ENCODE measurements around the gene TRIM28.

TRIM28 gene

DNA sequence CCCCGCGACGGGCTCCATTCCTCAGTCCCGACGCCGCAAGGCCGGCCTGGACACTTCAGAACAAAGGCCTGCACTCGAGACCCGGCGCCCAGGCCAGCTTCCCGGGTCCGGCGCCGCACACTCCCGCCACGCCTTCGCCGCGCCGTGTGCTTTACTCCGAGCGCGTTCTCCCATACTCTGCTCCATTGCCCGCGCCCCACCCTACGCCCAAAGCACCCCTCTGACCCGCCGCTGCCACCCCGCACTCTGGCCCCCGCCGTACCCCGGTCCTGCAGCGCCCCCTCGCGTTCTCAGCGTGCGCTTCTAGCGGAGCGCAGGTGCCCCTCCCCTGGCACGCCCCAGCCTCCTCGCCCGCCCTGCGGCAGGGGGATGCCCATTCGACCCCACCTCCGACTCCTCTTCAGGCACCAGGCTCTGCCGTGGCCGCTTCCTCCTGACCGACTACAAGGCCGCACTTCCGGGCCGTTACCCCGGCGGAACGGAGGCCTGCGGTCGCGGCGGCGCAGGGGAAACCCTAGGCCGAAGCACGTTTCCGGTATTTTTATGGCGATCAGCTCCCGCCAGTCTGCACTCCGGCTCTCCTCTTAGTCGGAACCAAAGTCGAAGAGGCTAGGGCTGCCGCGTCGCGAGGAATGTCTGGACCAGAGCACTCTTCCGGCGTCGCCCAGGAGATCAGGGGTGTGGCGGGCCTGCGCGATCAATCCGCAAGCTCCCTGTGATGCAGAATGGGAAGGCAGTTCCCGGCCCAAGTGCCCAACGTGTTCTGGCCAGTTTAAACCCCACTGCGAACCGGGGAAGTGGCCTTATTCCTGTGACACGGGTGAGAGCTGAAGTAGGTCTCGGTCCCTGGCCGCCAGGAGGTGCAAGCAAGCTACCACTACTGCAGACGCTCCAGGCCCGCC, 24.3 kb upstream of the TRIM28 start, which contains the start of gene ZBTB45:
Gene ZBTB45, minus strand, starts transcription at position 456 of the 902 bp plus-strand sequence. CDS start 2,137 bp downstream, outside the sequence.
- TF ChIP-seq, protein P1, sequence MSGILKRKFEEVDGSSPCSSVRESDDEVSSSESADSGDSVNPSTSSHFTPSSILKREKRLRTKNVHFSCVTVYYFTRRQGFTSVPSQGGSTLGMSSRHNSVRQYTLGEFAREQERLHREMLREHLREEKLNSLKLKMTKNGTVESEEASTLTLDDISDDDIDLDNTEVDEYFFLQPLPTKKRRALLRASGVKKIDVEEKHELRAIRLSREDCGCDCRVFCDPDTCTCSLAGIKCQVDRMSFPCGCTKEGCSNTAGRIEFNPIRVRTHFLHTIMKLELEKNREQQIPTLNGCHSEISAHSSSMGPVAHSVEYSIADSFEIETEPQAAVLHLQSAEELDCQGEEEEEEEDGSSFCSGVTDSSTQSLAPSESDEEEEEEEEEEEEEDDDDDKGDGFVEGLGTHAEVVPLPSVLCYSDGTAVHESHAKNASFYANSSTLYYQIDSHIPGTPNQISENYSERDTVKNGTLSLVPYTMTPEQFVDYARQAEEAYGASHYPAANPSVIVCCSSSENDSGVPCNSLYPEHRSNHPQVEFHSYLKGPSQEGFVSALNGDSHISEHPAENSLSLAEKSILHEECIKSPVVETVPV (CRISPR knock-in tag; IDR thresholded peaks at IDR 0.05) = peak; percentile 62; the same call in 1 of the 2 replicates
- no peak for TF ChIP-seq OSR1 (CRISPR knock-in tag; IDR thresholded peaks at IDR 0.05)
- TF ChIP-seq ZNF8 (CRISPR knock-in tag; IDR thresholded peaks at IDR 0.05) = 0 out of 2 replicates have a peak, but pooled peaks have one; percentile 3
- TF ChIP-seq, protein P2, sequence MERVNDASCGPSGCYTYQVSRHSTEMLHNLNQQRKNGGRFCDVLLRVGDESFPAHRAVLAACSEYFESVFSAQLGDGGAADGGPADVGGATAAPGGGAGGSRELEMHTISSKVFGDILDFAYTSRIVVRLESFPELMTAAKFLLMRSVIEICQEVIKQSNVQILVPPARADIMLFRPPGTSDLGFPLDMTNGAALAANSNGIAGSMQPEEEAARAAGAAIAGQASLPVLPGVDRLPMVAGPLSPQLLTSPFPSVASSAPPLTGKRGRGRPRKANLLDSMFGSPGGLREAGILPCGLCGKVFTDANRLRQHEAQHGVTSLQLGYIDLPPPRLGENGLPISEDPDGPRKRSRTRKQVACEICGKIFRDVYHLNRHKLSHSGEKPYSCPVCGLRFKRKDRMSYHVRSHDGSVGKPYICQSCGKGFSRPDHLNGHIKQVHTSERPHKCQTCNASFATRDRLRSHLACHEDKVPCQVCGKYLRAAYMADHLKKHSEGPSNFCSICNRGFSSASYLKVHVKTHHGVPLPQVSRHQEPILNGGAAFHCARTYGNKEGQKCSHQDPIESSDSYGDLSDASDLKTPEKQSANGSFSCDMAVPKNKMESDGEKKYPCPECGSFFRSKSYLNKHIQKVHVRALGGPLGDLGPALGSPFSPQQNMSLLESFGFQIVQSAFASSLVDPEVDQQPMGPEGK (CRISPR knock-in tag; IDR thresholded peaks at IDR 0.05; ENCODE audit: borderline replicate concordance) = 0 out of 2 replicates have a peak, but pooled peaks have one; percentile 65
- TF ChIP-seq ZNF70 (CRISPR knock-in tag; IDR thresholded peaks at IDR 0.05) = peak; percentile 52; the same call in 1 of the 2 replicates
- peak; percentile 98 for TF ChIP-seq ZFP3 (CRISPR knock-in tag; IDR thresholded peaks at IDR 0.05)
- TF ChIP-seq, protein P3, sequence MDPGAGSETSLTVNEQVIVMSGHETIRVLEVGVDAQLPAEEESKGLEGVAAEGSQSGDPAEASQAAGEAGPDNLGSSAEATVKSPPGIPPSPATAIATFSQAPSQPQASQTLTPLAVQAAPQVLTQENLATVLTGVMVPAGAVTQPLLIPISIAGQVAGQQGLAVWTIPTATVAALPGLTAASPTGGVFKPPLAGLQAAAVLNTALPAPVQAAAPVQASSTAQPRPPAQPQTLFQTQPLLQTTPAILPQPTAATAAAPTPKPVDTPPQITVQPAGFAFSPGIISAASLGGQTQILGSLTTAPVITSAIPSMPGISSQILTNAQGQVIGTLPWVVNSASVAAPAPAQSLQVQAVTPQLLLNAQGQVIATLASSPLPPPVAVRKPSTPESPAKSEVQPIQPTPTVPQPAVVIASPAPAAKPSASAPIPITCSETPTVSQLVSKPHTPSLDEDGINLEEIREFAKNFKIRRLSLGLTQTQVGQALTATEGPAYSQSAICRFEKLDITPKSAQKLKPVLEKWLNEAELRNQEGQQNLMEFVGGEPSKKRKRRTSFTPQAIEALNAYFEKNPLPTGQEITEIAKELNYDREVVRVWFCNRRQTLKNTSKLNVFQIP (CRISPR knock-in tag; IDR thresholded peaks at IDR 0.05; ENCODE audit: borderline replicate concordance, low read depth) = 0 out of 2 replicates have a peak, but pooled peaks have one; percentile 53
- no peak for TF ChIP-seq SNAI2 (CRISPR knock-in tag; IDR thresholded peaks at IDR 0.05)
- ATAC-seq = peak; percentile 90

DNA sequence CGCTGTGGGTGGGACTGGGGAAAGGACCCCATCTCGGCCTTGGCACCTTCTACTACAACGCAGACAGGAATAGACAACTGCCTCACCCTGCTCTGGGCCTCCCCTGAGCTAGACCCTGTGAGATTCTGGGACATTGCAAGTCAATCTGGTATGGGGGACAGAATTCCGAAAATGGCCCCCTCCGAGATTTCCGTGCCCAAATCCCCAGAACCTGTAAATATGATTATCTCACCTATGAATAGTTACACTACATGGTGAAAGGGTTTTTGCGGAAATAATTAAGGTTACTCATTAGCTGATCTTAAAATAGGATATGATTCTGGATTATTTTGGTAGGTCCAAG, 23.6 kb upstream of the TRIM28 start:
- TF ChIP-seq ZNF70 (CRISPR knock-in tag; IDR thresholded peaks at IDR 0.05) (no peak), TOX (CRISPR knock-in tag; IDR thresholded peaks at IDR 0.05; ENCODE audit: borderline replicate concordance) (no peak), CSDC2 (CRISPR knock-in tag; IDR thresholded peaks at IDR 0.05) (no peak)
- TF ChIP-seq, protein P4, sequence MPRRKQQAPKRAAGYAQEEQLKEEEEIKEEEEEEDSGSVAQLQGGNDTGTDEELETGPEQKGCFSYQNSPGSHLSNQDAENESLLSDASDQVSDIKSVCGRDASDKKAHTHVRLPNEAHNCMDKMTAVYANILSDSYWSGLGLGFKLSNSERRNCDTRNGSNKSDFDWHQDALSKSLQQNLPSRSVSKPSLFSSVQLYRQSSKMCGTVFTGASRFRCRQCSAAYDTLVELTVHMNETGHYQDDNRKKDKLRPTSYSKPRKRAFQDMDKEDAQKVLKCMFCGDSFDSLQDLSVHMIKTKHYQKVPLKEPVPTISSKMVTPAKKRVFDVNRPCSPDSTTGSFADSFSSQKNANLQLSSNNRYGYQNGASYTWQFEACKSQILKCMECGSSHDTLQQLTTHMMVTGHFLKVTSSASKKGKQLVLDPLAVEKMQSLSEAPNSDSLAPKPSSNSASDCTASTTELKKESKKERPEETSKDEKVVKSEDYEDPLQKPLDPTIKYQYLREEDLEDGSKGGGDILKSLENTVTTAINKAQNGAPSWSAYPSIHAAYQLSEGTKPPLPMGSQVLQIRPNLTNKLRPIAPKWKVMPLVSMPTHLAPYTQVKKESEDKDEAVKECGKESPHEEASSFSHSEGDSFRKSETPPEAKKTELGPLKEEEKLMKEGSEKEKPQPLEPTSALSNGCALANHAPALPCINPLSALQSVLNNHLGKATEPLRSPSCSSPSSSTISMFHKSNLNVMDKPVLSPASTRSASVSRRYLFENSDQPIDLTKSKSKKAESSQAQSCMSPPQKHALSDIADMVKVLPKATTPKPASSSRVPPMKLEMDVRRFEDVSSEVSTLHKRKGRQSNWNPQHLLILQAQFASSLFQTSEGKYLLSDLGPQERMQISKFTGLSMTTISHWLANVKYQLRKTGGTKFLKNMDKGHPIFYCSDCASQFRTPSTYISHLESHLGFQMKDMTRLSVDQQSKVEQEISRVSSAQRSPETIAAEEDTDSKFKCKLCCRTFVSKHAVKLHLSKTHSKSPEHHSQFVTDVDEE (CRISPR knock-in tag; IDR thresholded peaks at IDR 0.05) = no peak
- ATAC-seq = no peak

DNA sequence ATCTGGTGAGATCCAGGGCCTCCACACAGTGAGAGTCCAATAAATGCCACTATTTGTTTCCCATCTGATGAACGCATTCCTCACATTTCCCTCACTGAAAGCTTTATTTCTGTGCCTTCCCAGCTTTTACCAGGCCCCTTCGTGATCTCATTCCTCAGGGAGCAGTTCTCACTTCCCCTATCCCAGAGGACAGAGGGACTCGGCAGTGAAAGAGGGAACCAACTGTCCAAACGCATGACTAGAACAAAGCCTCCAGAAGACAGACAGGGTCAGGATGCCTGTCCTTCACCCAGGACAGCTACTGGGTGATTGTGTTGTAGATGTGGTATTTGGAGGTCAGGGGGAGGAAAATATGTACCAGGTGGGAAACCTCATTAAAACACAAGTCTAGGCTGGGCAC, 22.2 kb upstream of the TRIM28 start:
- no peak for ATAC-seq
- TF ChIP-seq ESRRG (CRISPR knock-in tag; IDR thresholded peaks at IDR 0.05) (no peak), ARNTL (CRISPR knock-in tag; IDR thresholded peaks at IDR 0.05; ENCODE audit: borderline replicate concordance, low read depth) (no peak), ZNF565 (CRISPR knock-in tag; conservative IDR thresholded peaks at IDR 0.05; ENCODE audit: low read depth) (no peak), ZNF8 (CRISPR knock-in tag; IDR thresholded peaks at IDR 0.05) (no peak), ZNF70 (CRISPR knock-in tag; IDR thresholded peaks at IDR 0.05) (no peak)
- TF ChIP-seq, protein P4 (CRISPR knock-in tag; IDR thresholded peaks at IDR 0.05) = no peak
- TF ChIP-seq, protein P2 (CRISPR knock-in tag; IDR thresholded peaks at IDR 0.05; ENCODE audit: borderline replicate concordance) = no peak

Data from SK-N-SH treated with all-trans-retinoic acid at 6 μM for 48 hours (cell line).